MCF 10A (cell line): Measurements from ENCODE around the gene KIFBP. TPM values are rescaled to one million over a fixed set of nuclear protein-coding genes. Genes with fewer than 3 reads are reported as not detected.

Experiments used
- BruUV-seq: library from RNA; stranded (reverse); fragments of 400-500 nt; replicated peaks from 2 replicates; lab custom pipeline; 2021; lab: Mats Ljungman, UMichigan
- CTCF ChIA-PET: fragments of 300-600 bp; sonication (Branson Sonifier 250); formaldehyde crosslinking; extraction: SDS; loops from one replicate; lab custom pipeline; 2021; ENCODE audit warnings: antibody characterized with exemption, inconsistent platforms; lab: Yijun Ruan, JAX
- POLR2A ChIA-PET: fragments of 300-600, 350-650 bp; sonication (Branson Sonifier 250); formaldehyde crosslinking; extraction: SDS; loops from one replicate; lab custom pipeline; 2020; ENCODE audit warnings: antibody characterized with exemption, inconsistent platforms; lab: Yijun Ruan, JAX
- DNase-seq: peaks from one replicate; pipeline ENCODE4 v3.0.0-alpha.2; 2018; ENCODE audit not compliant: unreplicated experiment
- H3K27ac Mint-ChIP-seq: one replicate; pipeline ENCODE4 v1.8.0; 2022; ENCODE audit warnings: mild to moderate bottlenecking, low read depth, mixed read lengths; ENCODE audit not compliant: unreplicated experiment
- H3K27me3 Mint-ChIP-seq: one replicate; pipeline ENCODE4 v1.8.0; 2022; ENCODE audit warnings: mixed read lengths; ENCODE audit not compliant: insufficient read depth, unreplicated experiment
- H3K36me3 Mint-ChIP-seq: one replicate; pipeline ENCODE4 v1.8.0; 2022; ENCODE audit warnings: mild to moderate bottlenecking, moderate library complexity, mixed read lengths; ENCODE audit not compliant: insufficient read depth, unreplicated experiment
- H3K4me1 Mint-ChIP-seq: one replicate; pipeline ENCODE4 v1.8.0; 2022; ENCODE audit warnings: mixed read lengths; ENCODE audit not compliant: insufficient read depth, unreplicated experiment
- H3K4me3 Mint-ChIP-seq: one replicate; pipeline ENCODE4 v1.8.0; 2022; ENCODE audit warnings: mild to moderate bottlenecking, moderate library complexity, mixed read lengths; ENCODE audit not compliant: unreplicated experiment
- H3K9me3 Mint-ChIP-seq: one replicate; pipeline ENCODE4 v1.8.0; 2022; ENCODE audit warnings: mixed read lengths; ENCODE audit not compliant: unreplicated experiment
- intact Hi-C: fragments of 100-400 bp; cut with micrococcal nuclease; formaldehyde crosslinking; loops from 2 replicates; pipeline ENCODE4 v1.14.1; 2022
- total RNA-seq: library from RNA; stranded (reverse); gene quantifications from 2 replicates; pipeline ENCODE4 v1.2.3, GENCODE V29; 2022
- TF ChIP-seq, protein P1 (sequence below): fragments of 200-600 bp; IDR thresholded peaks from one replicate; pipeline ENCODE4 v1.8.0; 2022; ENCODE audit warnings: antibody characterized with exemption, mild to moderate bottlenecking; ENCODE audit not compliant: unreplicated experiment

The KIFBP gene
- total RNA-seq, 1 experiment from 2014 or later = 20.9 TPM

DNA sequence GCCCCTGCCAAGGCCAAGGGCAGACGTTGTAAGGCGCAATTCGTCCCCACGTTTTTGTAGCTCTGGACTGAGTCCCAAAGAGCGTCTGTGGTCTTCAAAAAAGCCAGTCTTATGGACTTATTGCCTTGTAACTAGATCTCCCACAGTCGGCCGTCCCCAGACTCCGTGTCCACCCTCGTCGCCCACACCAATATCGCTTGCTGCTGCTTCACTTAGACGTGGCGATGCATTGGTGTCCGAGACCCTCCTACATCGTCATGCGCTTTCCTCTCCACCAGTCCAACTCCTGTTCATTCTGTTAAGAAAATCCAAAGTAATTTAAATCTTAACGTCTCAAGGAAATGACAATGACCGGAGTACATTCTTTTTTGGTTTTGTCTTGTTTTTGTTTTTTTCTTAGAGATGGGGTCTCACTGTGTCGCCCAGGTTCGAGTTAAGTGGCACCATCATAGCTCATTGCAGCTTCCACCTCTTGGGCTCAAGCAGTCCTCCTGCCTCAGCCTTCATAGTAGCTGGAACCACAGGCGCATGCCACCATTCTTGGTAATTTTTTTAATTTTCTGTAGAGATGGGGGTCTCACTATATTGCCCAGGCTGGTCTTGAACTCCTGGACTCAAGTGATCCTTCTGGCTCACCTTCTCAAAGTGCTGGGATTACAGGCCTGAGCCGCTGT, 851 bp downstream of the KIFBP start:
- ChIA-PET CTCF (interaction anchor here (0.6 to 4.2 kb wide), 7 partner anchors 11 to 522 kb away, joined by 3 to 32 read pairs (median 4); no protein-coding TSS in a partner anchor), POLR2A (interaction anchor here (0.6 to 3.4 kb wide), 7 partner anchors 9 to 228 kb away, joined by 3 to 38 read pairs (median 3); partner anchors contain the start of gene DDX21)
- Mint-ChIP-seq H3K27ac (peak overlapping the region; percentile 97), H3K4me1 (peaks cover 24% of the 10 kb centered on the region), H3K4me3 (peak overlapping the region; percentile 98), H3K27me3 (no peaks in the 10 kb centered on the region), H3K36me3 (peaks cover 23% of the 10 kb centered on the region), H3K9me3 (no peaks in the 10 kb centered on the region)
- TF ChIP-seq, protein P1, sequence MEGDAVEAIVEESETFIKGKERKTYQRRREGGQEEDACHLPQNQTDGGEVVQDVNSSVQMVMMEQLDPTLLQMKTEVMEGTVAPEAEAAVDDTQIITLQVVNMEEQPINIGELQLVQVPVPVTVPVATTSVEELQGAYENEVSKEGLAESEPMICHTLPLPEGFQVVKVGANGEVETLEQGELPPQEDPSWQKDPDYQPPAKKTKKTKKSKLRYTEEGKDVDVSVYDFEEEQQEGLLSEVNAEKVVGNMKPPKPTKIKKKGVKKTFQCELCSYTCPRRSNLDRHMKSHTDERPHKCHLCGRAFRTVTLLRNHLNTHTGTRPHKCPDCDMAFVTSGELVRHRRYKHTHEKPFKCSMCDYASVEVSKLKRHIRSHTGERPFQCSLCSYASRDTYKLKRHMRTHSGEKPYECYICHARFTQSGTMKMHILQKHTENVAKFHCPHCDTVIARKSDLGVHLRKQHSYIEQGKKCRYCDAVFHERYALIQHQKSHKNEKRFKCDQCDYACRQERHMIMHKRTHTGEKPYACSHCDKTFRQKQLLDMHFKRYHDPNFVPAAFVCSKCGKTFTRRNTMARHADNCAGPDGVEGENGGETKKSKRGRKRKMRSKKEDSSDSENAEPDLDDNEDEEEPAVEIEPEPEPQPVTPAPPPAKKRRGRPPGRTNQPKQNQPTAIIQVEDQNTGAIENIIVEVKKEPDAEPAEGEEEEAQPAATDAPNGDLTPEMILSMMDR = no peak
- intact Hi-C loops = no loop called here
- BruUV-seq = no TSS peak
- DNase-seq = no peak

DNA sequence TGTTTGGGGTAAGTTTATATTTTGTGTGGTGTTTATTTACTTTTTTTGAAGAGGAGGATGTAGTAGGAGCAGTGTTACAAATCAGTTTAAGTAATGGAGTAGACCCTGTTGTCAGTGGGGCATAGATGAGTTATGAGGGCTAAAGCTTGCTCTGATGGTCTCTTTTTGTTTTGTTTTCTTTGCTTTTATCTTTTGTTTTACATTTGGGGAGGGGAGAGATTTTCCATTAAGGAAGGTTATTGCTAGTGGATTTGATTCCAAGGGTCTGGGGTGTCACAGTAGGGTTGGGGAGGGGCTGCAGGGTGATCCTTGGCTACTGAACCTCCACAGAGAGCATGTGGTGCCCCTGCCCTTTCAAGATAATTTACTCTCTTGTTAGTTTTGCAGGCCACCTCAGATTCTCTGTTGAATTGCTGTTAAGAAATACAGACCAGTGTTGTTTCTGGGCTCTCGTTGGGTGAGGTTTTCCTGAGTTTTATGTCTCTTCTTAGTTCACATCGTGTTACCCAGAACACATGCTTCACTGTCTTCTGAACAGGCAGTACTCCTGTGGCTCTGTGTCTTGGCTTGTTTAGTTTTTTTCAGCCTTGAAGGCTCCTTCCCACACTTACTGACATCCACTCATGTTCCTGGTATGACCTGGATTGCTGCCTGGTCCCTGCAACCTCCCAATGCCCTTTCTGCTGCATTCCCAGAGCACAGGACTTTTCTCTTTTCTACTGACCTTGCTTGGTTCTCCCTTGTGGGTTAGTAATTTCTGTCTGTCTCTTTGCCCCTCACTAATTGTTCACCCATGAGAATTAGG, 4.2 kb downstream of the KIFBP start:
- POLR2A ChIA-PET = interaction anchor here (0.6 to 1.2 kb wide), 4 partner anchors 36 to 444 kb away, joined by 3 to 4 read pairs (median 4); partner anchors contain the start of gene DDX21
- CTCF ChIA-PET = interaction anchor here (0.9 kb wide), 2 partner anchors 12 to 101 kb away, joined by 3 read pairs; no protein-coding TSS in a partner anchor
- Mint-ChIP-seq H3K27ac (peak overlapping the region; percentile 83), H3K27me3 (no peaks in the 10 kb centered on the region), H3K36me3 (peaks cover 16% of the 10 kb centered on the region), H3K4me1 (peaks cover 31% of the 10 kb centered on the region), H3K4me3 (peak overlapping the region; percentile 10), H3K9me3 (no peaks in the 10 kb centered on the region)
- intact Hi-C loops = no loop called here
- TF ChIP-seq, protein P1 = no peak
- BruUV-seq = no TSS peak
- DNase-seq = peak; percentile 52

DNA sequence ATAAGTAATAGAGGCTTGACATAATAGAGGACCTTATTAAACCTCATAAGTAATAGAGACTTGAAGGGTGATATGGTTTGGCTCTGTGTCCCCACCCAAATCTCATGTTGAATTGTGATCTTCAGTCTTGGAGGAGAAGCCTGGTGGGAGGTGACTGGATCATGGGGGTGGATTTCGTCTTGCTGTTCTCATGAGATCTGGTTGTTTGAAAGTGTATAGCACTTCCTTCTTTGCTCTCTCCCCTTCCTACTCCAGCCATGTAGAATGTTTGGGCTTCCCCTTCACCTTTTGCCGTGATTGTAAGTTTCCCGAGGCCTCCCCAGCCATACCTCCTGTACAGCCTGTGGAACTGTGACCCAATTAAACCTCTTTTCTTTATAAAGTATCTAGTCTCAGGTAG, 8.6 kb downstream of the KIFBP start:
- Mint-ChIP-seq H3K4me1 (peaks cover 20% of the 10 kb centered on the region), H3K9me3 (no peaks in the 10 kb centered on the region), H3K4me3 (no peak overlapping the region), H3K27me3 (no peaks in the 10 kb centered on the region), H3K36me3 (peaks cover 30% of the 10 kb centered on the region), H3K27ac (no peak overlapping the region)
- DNase-seq = no peak
- intact Hi-C loops = no loop called here
- TF ChIP-seq, protein P1 = no peak
- ChIA-PET CTCF (no interaction called here), POLR2A (no interaction called here)
- BruUV-seq = no TSS peak

DNA sequence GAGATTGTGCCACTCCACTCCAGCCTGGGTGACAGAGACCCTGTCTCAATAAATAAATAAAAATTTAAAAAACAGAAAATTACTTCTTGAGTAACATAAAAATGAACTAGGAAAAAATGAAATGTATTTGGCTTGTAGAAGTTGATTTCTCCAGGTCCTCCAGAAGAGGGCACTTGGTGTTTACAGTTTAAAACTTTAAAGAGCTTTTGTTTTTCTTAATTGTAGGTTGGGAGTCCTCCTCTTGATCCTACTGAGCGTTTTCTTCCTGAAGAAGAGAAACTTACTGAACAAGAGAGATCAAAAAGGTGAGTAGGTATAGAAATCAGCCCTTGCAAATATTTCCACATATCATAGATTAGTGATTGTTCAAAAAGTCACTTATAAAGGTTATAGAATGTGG, 16.2 kb downstream of the KIFBP start:
- no peaks in the 10 kb centered on the region for H3K27me3 Mint-ChIP-seq
- DNase-seq = peak; percentile 47
- ChIA-PET POLR2A (interaction anchor here (0.6 to 2.7 kb wide), 7 partner anchors 11 to 175 kb away, joined by 3 to 16 read pairs (median 4); partner anchors contain the start of genes DDX21, SRGN and SUPV3L1), CTCF (interaction anchor here (0.5 to 4.2 kb wide), 4 partner anchors 61 to 1227 kb away, joined by 3 to 81 read pairs (median 4); no protein-coding TSS in a partner anchor)
- H3K27ac Mint-ChIP-seq = no peak overlapping the region
- H3K9me3 Mint-ChIP-seq = no peaks in the 10 kb centered on the region
- no peaks in the 10 kb centered on the region for H3K4me1 Mint-ChIP-seq
- BruUV-seq = no TSS peak
- H3K36me3 Mint-ChIP-seq = peaks cover 60% of the 10 kb centered on the region
- intact Hi-C loops = loop anchor here (1.0 kb wide), 2 partner anchors 88 to 118 kb away; no protein-coding TSS in a partner anchor
- H3K4me3 Mint-ChIP-seq = no peak overlapping the region
- TF ChIP-seq, protein P1 = peak; percentile 57
